Osteoblast (primary cell): Measurements from ENCODE around the gene ZNF763. TPM values are rescaled to one million over a fixed set of nuclear protein-coding genes. Genes with fewer than 3 reads are reported as not detected.

ENCODE experiments used
- DNase-seq: peaks from one replicate; pipeline ENCODE4 v3.0.0; 2011; ENCODE audit warnings: low spot score, mixed read lengths; ENCODE audit not compliant: insufficient read length; ENCODE audit errors: missing footprints
- H2AFZ ChIP-seq: 2 replicates; pipeline ENCODE4 v1.6.0; 2011; ENCODE audit warnings: mild to moderate bottlenecking, low read length
- H3K27ac ChIP-seq: 2 replicates; pipeline ENCODE4 v1.5.1; 2011; ENCODE audit warnings: mild to moderate bottlenecking, low read depth, low read length, moderate library complexity
- H3K27me3 ChIP-seq: 2 replicates; pipeline ENCODE4 v1.6.0; 2012; ENCODE audit warnings: mild to moderate bottlenecking, control low read depth, inconsistent platforms, low read length, moderate library complexity; ENCODE audit not compliant: insufficient read depth
- H3K36me3 ChIP-seq: 2 replicates; pipeline ENCODE4 v1.5.1; 2011; ENCODE audit warnings: mild to moderate bottlenecking, low read length, control low read depth, moderate library complexity; ENCODE audit not compliant: insufficient read depth
- H3K4me1 ChIP-seq: 2 replicates; pipeline ENCODE4 v1.5.1; 2011; ENCODE audit warnings: mild to moderate bottlenecking, low read length, control low read depth, moderate library complexity; ENCODE audit not compliant: insufficient read depth
- H3K4me2 ChIP-seq: 2 replicates; pipeline ENCODE4 v1.6.0; 2011; ENCODE audit warnings: mild to moderate bottlenecking, low read length; ENCODE audit not compliant: insufficient read depth
- H3K4me3 ChIP-seq: fragments of 200-600 bp; sonication (generic); 3 replicates; pipeline ENCODE4 v1.5.1; 2012; ENCODE audit warnings: mild to moderate bottlenecking, low read length, inconsistent platforms; ENCODE audit not compliant: insufficient read depth
- H3K79me2 ChIP-seq: 2 replicates; pipeline ENCODE4 v1.6.0; 2012; ENCODE audit warnings: mild to moderate bottlenecking, low read length, control low read depth, inconsistent platforms; ENCODE audit not compliant: insufficient read depth
- H3K9me3 ChIP-seq: 2 replicates; pipeline ENCODE4 v1.5.1; 2011; ENCODE audit warnings: low read depth, low read length, control low read depth
- H4K20me1 ChIP-seq: 2 replicates; pipeline ENCODE4 v1.6.0; 2012; ENCODE audit warnings: mild to moderate bottlenecking, low read length, control low read depth; ENCODE audit not compliant: insufficient read depth
- CTCF ChIP-seq: IDR thresholded peaks from 2 replicates; pipeline ENCODE4 v1.5.1; 2011; ENCODE audit warnings: mild to moderate bottlenecking, low read depth, low read length, moderate library complexity; ENCODE audit errors: extremely low read depth
- total RNA-seq: library from RNA; depleted of rRNA; stranded (reverse); fragments of >200 nt; gene quantifications from 2 replicates; pipeline ENCODE4 v1.2.3, GENCODE V29; 2012

The ZNF763 gene
- total RNA-seq, 1 donor, result 2.5 TPM

GRCh38 chr19:11995174-11995573, 30.3 kb downstream of the ZNF763 start:
- Histone ChIP-seq H3K27ac (no peak overlapping the region), H3K9me3 (no peaks in the 10 kb centered on the region), H3K36me3 (no peaks in the 10 kb centered on the region), H3K27me3 (no peaks in the 10 kb centered on the region), H4K20me1 (no peaks in the 10 kb centered on the region), H3K79me2 (peaks cover 37% of the 10 kb centered on the region), H2AFZ (no peak overlapping the region), H3K4me2 (no peak overlapping the region), H3K4me1 (no peaks in the 10 kb centered on the region), H3K4me3 (no peak overlapping the region)
- peak; percentile 77 for DNase-seq
- TF ChIP-seq CTCF, result no peak

- Histone ChIP-seq H3K27ac (no peak overlapping the region), H3K9me3 (no peaks in the 10 kb centered on the region)
- DNase-seq, result peak; percentile 60
Measured at GRCh38 chr19:12000152-12000981, 35.5 kb downstream of the ZNF763 start.

DNA sequence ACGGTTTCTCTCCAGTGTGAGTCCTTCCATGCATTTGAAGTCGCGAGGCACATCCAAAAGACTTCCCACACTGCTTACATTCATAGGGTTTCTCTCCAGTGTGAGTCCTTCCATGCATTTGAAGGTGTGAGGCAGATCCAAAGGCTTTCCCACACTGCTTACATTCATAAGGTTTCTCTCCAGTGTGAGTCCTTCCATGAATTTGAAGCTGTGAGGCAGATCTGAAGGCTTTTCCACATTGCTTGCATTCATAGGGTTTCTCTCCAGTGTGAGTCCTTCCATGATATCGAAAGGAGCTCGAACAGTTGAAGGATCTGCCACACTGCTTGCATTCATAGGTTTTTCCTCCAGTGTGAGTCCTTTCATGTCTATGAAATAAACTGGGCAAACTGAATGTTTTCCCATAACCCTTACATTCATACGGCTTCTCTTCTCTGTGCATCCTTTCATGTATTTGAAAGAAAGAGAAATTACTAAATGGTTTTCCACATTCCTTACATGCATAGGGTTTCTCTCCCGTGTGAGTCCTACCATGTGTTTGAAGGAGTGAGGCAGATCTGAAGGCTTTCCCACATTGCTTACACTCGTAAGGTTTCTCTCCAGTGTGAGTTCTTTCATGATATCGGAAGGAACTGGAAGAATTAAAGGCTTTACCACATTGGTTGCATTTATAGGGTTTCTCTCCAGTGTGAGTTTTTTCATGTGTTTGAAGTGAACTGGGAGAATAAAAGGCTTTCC, 50.3 kb downstream of the ZNF763 start:
- Histone ChIP-seq H4K20me1 (no peaks in the 10 kb centered on the region), H3K4me3 (no peak overlapping the region), H3K4me1 (no peaks in the 10 kb centered on the region), H3K4me2 (no peak overlapping the region), H3K27ac (no peak overlapping the region), H3K36me3 (peaks cover 40% of the 10 kb centered on the region), H2AFZ (no peak overlapping the region), H3K9me3 (peaks cover 48% of the 10 kb centered on the region), H3K27me3 (no peaks in the 10 kb centered on the region), H3K79me2 (no peaks in the 10 kb centered on the region)
- DNase-seq, result no peak
- TF ChIP-seq CTCF, result no peak

More at GRCh38 chr19:12000152-12000981, 35.5 kb downstream of the ZNF763 start:
- Histone ChIP-seq H3K79me2 (peaks cover 20% of the 10 kb centered on the region), H4K20me1 (no peaks in the 10 kb centered on the region), H3K4me2 (peak overlapping the region; percentile 15), H2AFZ (no peak overlapping the region), H3K4me1 (peaks cover 7% of the 10 kb centered on the region), H3K36me3 (peaks cover 6% of the 10 kb centered on the region), H3K4me3 (no peak overlapping the region), H3K27me3 (no peaks in the 10 kb centered on the region)
- TF ChIP-seq CTCF, result no peak

- no peaks in the 10 kb centered on the region for H3K79me2 ChIP-seq
- H2AFZ ChIP-seq, result no peak overlapping the region
- no peak overlapping the region for H3K27ac ChIP-seq
- H3K9me3 ChIP-seq, result peaks cover 48% of the 10 kb centered on the region
- no peaks in the 10 kb centered on the region for H3K27me3 ChIP-seq
- peaks cover 40% of the 10 kb centered on the region for H3K36me3 ChIP-seq
- no peaks in the 10 kb centered on the region for H4K20me1 ChIP-seq
- no peak overlapping the region for H3K4me3 ChIP-seq
- DNase-seq, result no peak
- H3K4me2 ChIP-seq, result no peak overlapping the region
- TF ChIP-seq CTCF, result no peak
- no peaks in the 10 kb centered on the region for H3K4me1 ChIP-seq
Measured at GRCh38 chr19:12015753-12016116, 50.9 kb downstream of the ZNF763 start.
